NT2/D1 (cell line): ENCODE measurements around the gene PTGR3.
A peak's percentile ranks its signal among the peaks of the same experiment; 100 is the strongest.

Experiments
- DNase-seq: peaks from one replicate; pipeline ENCODE4 v3.0.0-alpha.2; 2011; ENCODE audit warnings: low read depth, low spot score
- H3K27me3 ChIP-seq: 2 replicates; pipeline ENCODE4 v1.6.0; 2011; ENCODE audit warnings: mild to moderate bottlenecking; ENCODE audit not compliant: insufficient read length, insufficient read depth
- H3K36me3 ChIP-seq: 2 replicates; pipeline ENCODE4 v1.6.1; 2011; ENCODE audit warnings: mild to moderate bottlenecking, low read length, mixed read lengths; ENCODE audit not compliant: insufficient read depth, insufficient read length
- H3K4me1 ChIP-seq: 2 replicates; pipeline ENCODE4 v1.5.1; 2011; ENCODE audit not compliant: insufficient read depth, insufficient read length
- H3K4me3 ChIP-seq: 2 replicates; pipeline ENCODE4 v1.5.1; 2011; ENCODE audit warnings: low read depth; ENCODE audit not compliant: insufficient read length
- H3K9ac ChIP-seq: 2 replicates; pipeline ENCODE4 v1.6.0; 2011; ENCODE audit warnings: low read depth; ENCODE audit not compliant: insufficient read length
- H3K9me3 ChIP-seq: 2 replicates; pipeline ENCODE4 v1.5.1; 2011; ENCODE audit warnings: mild to moderate bottlenecking, low read length; ENCODE audit not compliant: insufficient read depth
- SUZ12 ChIP-seq: IDR thresholded peaks from 2 replicates; pipeline ENCODE4 v1.6.1; 2011; ENCODE audit not compliant: insufficient read length, insufficient read depth; ENCODE audit errors: extremely low read depth
- YY1 ChIP-seq: IDR thresholded peaks from 2 replicates; pipeline ENCODE4 v1.6.1; 2011; ENCODE audit not compliant: insufficient read length, insufficient read depth
- ZNF274 ChIP-seq: IDR thresholded peaks from 2 replicates; pipeline ENCODE4 v1.6.1; 2011; ENCODE audit warnings: mild to moderate bottlenecking, low read depth, low read length

PTGR3 gene

DNA sequence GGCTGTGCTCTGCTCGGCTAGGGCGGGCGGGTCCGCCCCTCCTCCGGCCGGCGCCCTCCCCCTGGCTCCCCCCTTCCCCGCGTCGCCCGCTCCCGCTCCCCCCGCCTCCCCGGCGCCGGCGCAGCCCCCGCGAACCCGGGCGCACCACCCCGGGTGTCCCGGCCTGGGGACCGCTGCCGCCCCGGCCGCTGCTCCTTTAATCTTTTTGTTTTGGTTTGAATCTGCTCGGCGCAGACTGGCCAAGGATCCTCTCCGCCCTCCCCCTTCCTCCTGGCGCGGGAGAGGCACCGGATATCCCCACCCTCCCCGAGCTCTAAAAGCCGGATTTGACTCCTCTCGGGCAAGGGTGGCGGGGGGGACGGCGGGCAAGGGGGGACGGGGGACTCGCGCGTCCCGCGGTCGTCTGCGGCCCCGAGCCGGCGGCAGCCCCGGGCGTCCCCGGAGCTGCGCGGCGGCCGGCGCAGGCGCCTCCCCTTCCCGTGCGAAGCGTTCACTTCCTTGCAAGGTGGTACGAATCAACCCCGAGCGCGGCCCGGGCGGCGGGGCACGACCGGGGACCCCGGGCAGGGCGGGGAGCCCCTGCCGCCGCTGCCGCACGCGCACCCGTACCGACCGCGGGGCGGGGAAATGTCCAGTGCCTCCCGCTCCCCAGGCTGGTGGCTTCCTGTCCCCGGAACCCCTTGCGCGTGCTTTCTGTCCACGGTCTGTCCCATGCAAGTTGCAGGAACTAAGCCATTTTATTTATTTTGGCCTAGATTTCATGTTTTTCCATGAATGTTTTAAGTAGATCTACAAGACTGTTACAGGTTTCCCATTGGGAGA, at the start of gene PTGR3:
PTGR3 (minus strand) TSS at position 11 of the 822 bp plus-strand sequence. CDS start 81 bp downstream, outside the sequence.
- Histone ChIP-seq H3K36me3 (no peaks in the 10 kb centered on the region), H3K27me3 (peaks cover 83% of the 10 kb centered on the region), H3K4me3 (peak within 1 kb of the TSS; percentile 62), H3K4me1 (peaks cover 7% of the 10 kb centered on the region), H3K9ac (peak within 1 kb of the TSS; percentile 72), H3K9me3 (no peaks in the 10 kb centered on the region)
- peak; percentile 50 for DNase-seq
- no peak for TF ChIP-seq YY1
- no peak for TF ChIP-seq SUZ12
- TF ChIP-seq ZNF274: no peak

GRCh38 chr18:75257605-75258004, 48.7 kb upstream of the PTGR3 start:
- DNase-seq: no peak
- TF ChIP-seq ZNF274 (no peak), YY1 (no peak), SUZ12 (no peak)
- H3K4me3 ChIP-seq: no peak overlapping the region

GRCh38 chr18:75256376-75256775, 47.4 kb upstream of the PTGR3 start:
- H3K36me3 ChIP-seq: no peaks in the 10 kb centered on the region
- H3K4me3 ChIP-seq: no peak overlapping the region
- no peaks in the 10 kb centered on the region for H3K4me1 ChIP-seq
- H3K27me3 ChIP-seq: no peaks in the 10 kb centered on the region
- no peaks in the 10 kb centered on the region for H3K9me3 ChIP-seq
- no peak overlapping the region for H3K9ac ChIP-seq
- no peak for DNase-seq
- TF ChIP-seq ZNF274 (no peak), YY1 (no peak), SUZ12 (no peak)

More at GRCh38 chr18:75257605-75258004, 48.7 kb upstream of the PTGR3 start:
- Histone ChIP-seq H3K9ac (no peak overlapping the region), H3K9me3 (no peaks in the 10 kb centered on the region), H3K27me3 (no peaks in the 10 kb centered on the region), H3K4me1 (no peaks in the 10 kb centered on the region), H3K36me3 (no peaks in the 10 kb centered on the region)

DNA sequence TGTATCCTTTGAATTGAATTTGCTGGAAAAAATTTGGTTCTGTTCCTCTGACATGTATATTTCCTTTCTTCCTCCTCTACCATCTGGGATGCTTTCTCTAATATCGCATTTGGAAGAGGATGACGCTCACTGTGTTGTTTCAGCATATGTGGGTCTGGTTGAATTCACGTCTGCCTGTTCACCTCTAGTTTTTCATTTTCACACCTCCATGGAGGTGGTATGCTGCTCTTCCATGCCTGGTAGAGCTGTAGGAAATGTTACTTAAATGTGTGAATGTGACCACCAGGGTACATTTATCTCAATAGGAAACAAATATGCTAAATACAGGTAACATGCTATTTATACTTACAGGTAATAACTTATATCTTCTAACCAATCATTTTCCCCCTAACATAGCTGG, 46.2 kb upstream of the PTGR3 start:
- no peaks in the 10 kb centered on the region for H3K36me3 ChIP-seq
- no peak overlapping the region for H3K9ac ChIP-seq
- no peak for DNase-seq
- TF ChIP-seq YY1 (no peak), SUZ12 (no peak), ZNF274 (no peak)
- H3K27me3 ChIP-seq: no peaks in the 10 kb centered on the region
- H3K4me3 ChIP-seq: no peak overlapping the region
- no peaks in the 10 kb centered on the region for H3K9me3 ChIP-seq
- H3K4me1 ChIP-seq: no peaks in the 10 kb centered on the region

GRCh38 chr18:75253784-75254183, 44.8 kb upstream of the PTGR3 start:
- Histone ChIP-seq H3K27me3 (no peaks in the 10 kb centered on the region), H3K4me1 (no peaks in the 10 kb centered on the region), H3K9me3 (no peaks in the 10 kb centered on the region), H3K4me3 (no peak overlapping the region), H3K9ac (no peak overlapping the region), H3K36me3 (no peaks in the 10 kb centered on the region)
- no peak for TF ChIP-seq YY1
- TF ChIP-seq ZNF274: no peak
- TF ChIP-seq SUZ12: no peak
- DNase-seq: no peak

DNA sequence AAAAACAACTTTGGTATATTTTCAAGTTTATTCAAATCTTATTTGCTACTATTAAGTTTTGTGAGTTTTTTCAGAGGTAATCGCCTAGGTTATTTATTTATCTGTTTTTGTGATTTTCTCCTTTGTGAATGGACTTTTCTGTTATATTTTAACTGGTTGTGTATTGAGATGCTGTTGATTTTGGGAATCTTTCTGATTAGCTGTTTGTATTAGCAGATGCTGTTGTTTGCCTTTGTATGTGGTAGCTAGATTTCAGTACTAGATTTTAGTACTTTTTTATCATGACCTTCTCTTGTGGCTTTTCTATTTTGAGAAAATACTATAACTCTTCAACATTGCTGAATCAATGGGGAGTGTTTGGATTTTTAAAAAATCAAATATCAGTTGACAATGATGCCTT, 44.1 kb upstream of the PTGR3 start:
- H3K9ac ChIP-seq: no peak overlapping the region
- H3K36me3 ChIP-seq: no peaks in the 10 kb centered on the region
- no peaks in the 10 kb centered on the region for H3K27me3 ChIP-seq
- no peaks in the 10 kb centered on the region for H3K4me1 ChIP-seq
- no peak for TF ChIP-seq YY1
- TF ChIP-seq SUZ12: no peak
- TF ChIP-seq ZNF274: no peak
- no peak overlapping the region for H3K4me3 ChIP-seq
- H3K9me3 ChIP-seq: no peaks in the 10 kb centered on the region
- DNase-seq: no peak

- no peaks in the 10 kb centered on the region for H3K36me3 ChIP-seq
- no peak overlapping the region for H3K9ac ChIP-seq
- DNase-seq: no peak
- TF ChIP-seq ZNF274: no peak
- TF ChIP-seq YY1: no peak
- TF ChIP-seq SUZ12: no peak
- no peak overlapping the region for H3K4me3 ChIP-seq
- H3K4me1 ChIP-seq: no peaks in the 10 kb centered on the region
- no peaks in the 10 kb centered on the region for H3K9me3 ChIP-seq
- H3K27me3 ChIP-seq: no peaks in the 10 kb centered on the region
Observed at GRCh38 chr18:75252136-75252535, 43.2 kb upstream of the PTGR3 start.

DNA sequence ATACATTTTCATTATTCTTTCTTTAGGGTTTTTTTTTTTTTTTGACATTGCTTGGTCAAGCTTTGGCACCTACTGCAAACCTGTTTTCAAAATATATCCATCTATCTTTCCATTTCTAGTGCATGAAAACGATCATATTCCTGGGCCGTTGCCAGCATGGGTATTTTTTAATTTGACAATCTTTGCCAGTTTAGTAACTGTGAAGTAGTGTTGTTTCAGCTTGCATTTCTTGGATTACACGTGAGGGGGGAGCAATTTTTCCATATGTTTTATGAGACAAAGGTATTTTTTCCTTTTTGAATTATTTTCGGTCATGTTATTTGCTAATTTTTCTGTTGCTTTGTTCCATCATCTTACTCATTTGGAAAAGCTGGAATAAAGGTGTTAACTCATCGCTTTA, 42.5 kb upstream of the PTGR3 start:
- Histone ChIP-seq H3K4me1 (no peaks in the 10 kb centered on the region), H3K4me3 (no peak overlapping the region)
- DNase-seq: no peak

More for the DNA sequence above, 42.5 kb upstream of the PTGR3 start:
- Histone ChIP-seq H3K36me3 (no peaks in the 10 kb centered on the region), H3K9ac (no peak overlapping the region), H3K27me3 (no peaks in the 10 kb centered on the region), H3K9me3 (no peaks in the 10 kb centered on the region)
- TF ChIP-seq YY1: no peak
- TF ChIP-seq ZNF274: no peak
- no peak for TF ChIP-seq SUZ12
